PC-9 (cell line): ENCODE data around the gene TBATA. TPM values are rescaled to one million over a fixed set of nuclear protein-coding genes. Genes with fewer than 3 reads are reported as not detected.

Source experiments
- BruUV-seq: library from RNA; stranded (reverse); fragments of 400-500 nt; replicated peaks from 2 replicates; lab custom pipeline; 2021; lab: Mats Ljungman, UMichigan
- CTCF ChIA-PET: fragments of 300-600 bp; sonication (Branson Sonifier 250); formaldehyde crosslinking; loops from one replicate; lab custom pipeline; 2022; ENCODE audit warnings: antibody characterized with exemption; lab: Charles Lee
- POLR2A ChIA-PET: fragments of 300-600 bp; sonication (Branson Sonifier 250); formaldehyde crosslinking; loops from one replicate; lab custom pipeline; 2022; ENCODE audit warnings: antibody characterized with exemption; ENCODE audit not compliant: unreplicated experiment; lab: Charles Lee
- DNase-seq, 2 experiments: peaks; one replicate each; pipeline versions ENCODE4 v3.0.0 to v3.0.0-alpha.2; 2015 to 2022; ENCODE audit warnings: mixed read lengths in 1 of 2
- H2AFZ ChIP-seq: fragments of 200-600 bp; sonication (generic); 2 replicates; pipeline ENCODE4 v1.8.1; 2017; ENCODE audit warnings: antibody characterized with exemption
- H3F3A ChIP-seq: fragments of 200-600 bp; sonication (generic); 2 replicates; pipeline ENCODE4 v1.8.1; 2017; ENCODE audit warnings: antibody characterized with exemption, mild to moderate bottlenecking, low read depth; ENCODE audit not compliant: insufficient read depth
- H3K27ac ChIP-seq: fragments of 200-600 bp; sonication (generic); 2 replicates; pipeline ENCODE4 v1.6.1; 2016; ENCODE audit warnings: mixed run types
- H3K27me3 ChIP-seq: fragments of 200-600 bp; sonication (generic); 2 replicates; pipeline ENCODE4 v1.6.1; 2016; ENCODE audit warnings: low read depth, mixed run types; ENCODE audit not compliant: insufficient read depth
- H3K36me3 ChIP-seq: fragments of 200-600 bp; sonication (generic); 2 replicates; pipeline ENCODE4 v1.6.1; 2016; ENCODE audit warnings: low read depth, mixed run types
- H3K4me1 ChIP-seq: fragments of 200-600 bp; sonication (generic); replicated peaks from 2 replicates; pipeline ENCODE4 v1.6.1; 2016; ENCODE audit warnings: mixed run types; ENCODE audit not compliant: insufficient read depth
- H3K4me2 ChIP-seq: fragments of 200-600 bp; sonication (generic); 2 replicates; pipeline ENCODE4 v1.6.1; 2017; ENCODE audit warnings: mixed run types
- H3K4me3 ChIP-seq: fragments of 200-600 bp; sonication (generic); 2 replicates; pipeline ENCODE4 v1.6.1; 2016; ENCODE audit warnings: mixed run types
- H3K79me2 ChIP-seq: fragments of 200-600 bp; sonication (generic); 2 replicates; pipeline ENCODE4 v1.6.1; 2017; ENCODE audit warnings: low read depth, mixed run types
- H3K9me2 ChIP-seq: fragments of 200-600 bp; sonication (generic); 2 replicates; pipeline ENCODE4 v1.8.1; 2017; ENCODE audit warnings: mild to moderate bottlenecking; ENCODE audit not compliant: insufficient read depth
- H3K9me3 ChIP-seq: fragments of 200-600 bp; sonication (generic); 2 replicates; pipeline ENCODE4 v1.8.1; 2016; ENCODE audit warnings: low read depth; ENCODE audit not compliant: insufficient read depth
- H4K20me1 ChIP-seq: fragments of 200-600 bp; sonication (generic); 2 replicates; pipeline ENCODE4 v1.8.1; 2017; ENCODE audit not compliant: insufficient read depth
- EZH2 ChIP-seq: fragments of 200-600 bp; sonication (generic); IDR thresholded peaks from 2 replicates; pipeline ENCODE4 v1.8.0; 2017; ENCODE audit warnings: antibody characterized with exemption, low read depth
- intact Hi-C: fragments of 100-400 bp; cut with micrococcal nuclease; formaldehyde crosslinking; loops from one replicate; pipeline ENCODE4 v1.10.0; 2022; ENCODE audit not compliant: unreplicated experiment
- total RNA-seq: library from RNA; stranded (reverse); gene quantifications from 2 replicates; pipeline ENCODE4 v1.2.3, GENCODE V29; 2021
- TF ChIP-seq, protein P1 (sequence below): fragments of 200-600 bp; sonication (generic); conservative IDR thresholded peaks from 2 replicates; pipeline ENCODE4 v1.6.1; 2017; ENCODE audit warnings: mixed run types, antibody characterized with exemption, mild to moderate bottlenecking, moderate library complexity

The TBATA gene
- total RNA-seq, 1 experiment from 2014 or later: not detected

DNA sequence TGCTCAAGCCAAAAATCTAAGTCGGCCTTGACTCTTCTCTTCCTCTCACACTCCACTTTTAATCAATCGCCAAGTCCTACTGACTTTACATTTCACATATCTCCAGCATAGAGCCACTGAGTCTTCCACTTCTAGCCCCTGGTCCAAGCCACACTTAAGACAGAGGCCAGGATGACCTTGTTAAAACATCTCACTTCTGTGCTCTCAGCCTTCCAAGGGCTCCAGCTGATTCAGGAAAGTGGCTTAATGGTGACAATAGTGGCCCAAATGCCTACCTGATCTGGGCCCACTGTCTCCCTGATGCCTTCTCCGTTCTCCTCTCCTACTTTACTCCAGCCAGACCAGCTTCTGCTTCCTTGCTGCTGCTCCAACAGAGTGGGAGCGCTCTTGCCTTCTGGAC is 4.4 kb downstream of the TBATA start:
- H3K36me3 ChIP-seq: no peaks in the 10 kb centered on the region
- no peak for DNase-seq
- no peaks in the 10 kb centered on the region for H3K9me2 ChIP-seq
- no peaks in the 10 kb centered on the region for H3K27me3 ChIP-seq
- no peaks in the 10 kb centered on the region for H3K9me3 ChIP-seq
- CTCF ChIA-PET: no interaction called here
- intact Hi-C loops: no loop called here
- H3K4me2 ChIP-seq: no peak overlapping the region
- H3K79me2 ChIP-seq: no peaks in the 10 kb centered on the region
- no peak overlapping the region for H3K27ac ChIP-seq
- peaks cover 10% of the 10 kb centered on the region for H3F3A ChIP-seq
- peaks cover 44% of the 10 kb centered on the region for H3K4me1 ChIP-seq
- no peaks in the 10 kb centered on the region for H4K20me1 ChIP-seq
- no peak overlapping the region for H2AFZ ChIP-seq
- no peak overlapping the region for H3K4me3 ChIP-seq
- POLR2A ChIA-PET: no interaction called here
- TF ChIP-seq EZH2: no peak
- TF ChIP-seq, protein P1, sequence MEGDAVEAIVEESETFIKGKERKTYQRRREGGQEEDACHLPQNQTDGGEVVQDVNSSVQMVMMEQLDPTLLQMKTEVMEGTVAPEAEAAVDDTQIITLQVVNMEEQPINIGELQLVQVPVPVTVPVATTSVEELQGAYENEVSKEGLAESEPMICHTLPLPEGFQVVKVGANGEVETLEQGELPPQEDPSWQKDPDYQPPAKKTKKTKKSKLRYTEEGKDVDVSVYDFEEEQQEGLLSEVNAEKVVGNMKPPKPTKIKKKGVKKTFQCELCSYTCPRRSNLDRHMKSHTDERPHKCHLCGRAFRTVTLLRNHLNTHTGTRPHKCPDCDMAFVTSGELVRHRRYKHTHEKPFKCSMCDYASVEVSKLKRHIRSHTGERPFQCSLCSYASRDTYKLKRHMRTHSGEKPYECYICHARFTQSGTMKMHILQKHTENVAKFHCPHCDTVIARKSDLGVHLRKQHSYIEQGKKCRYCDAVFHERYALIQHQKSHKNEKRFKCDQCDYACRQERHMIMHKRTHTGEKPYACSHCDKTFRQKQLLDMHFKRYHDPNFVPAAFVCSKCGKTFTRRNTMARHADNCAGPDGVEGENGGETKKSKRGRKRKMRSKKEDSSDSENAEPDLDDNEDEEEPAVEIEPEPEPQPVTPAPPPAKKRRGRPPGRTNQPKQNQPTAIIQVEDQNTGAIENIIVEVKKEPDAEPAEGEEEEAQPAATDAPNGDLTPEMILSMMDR: no peak
- BruUV-seq: no TSS peak

DNA sequence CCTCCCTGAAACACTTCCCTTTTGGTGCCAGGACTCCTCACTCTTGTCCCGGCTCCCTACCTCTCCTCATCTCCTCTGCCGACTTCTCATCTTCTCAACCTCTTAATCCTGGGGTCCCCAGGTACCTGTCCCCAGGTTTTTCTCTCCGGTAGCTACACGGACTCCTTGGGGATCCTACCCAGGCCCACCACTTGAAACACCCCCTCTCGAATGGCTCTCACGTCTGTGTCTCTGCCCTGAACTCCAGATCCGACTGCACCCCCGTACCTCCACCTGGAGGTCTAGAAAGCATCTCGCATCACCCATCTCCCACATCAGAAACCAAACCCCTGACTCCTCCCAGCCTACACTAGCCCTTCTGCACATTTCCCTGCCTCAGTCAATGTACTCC is 4.8 kb downstream of the TBATA start:
- intact Hi-C loops: no loop called here
- CTCF ChIA-PET: no interaction called here
- TF ChIP-seq, protein P1: no peak
- no peak for TF ChIP-seq EZH2
- H3K27me3 ChIP-seq: no peaks in the 10 kb centered on the region
- no peak for DNase-seq
- H3K36me3 ChIP-seq: no peaks in the 10 kb centered on the region
- no peak overlapping the region for H2AFZ ChIP-seq
- H3K4me3 ChIP-seq: no peak overlapping the region
- POLR2A ChIA-PET: no interaction called here
- no peaks in the 10 kb centered on the region for H3K79me2 ChIP-seq
- H4K20me1 ChIP-seq: no peaks in the 10 kb centered on the region
- H3K9me2 ChIP-seq: no peaks in the 10 kb centered on the region
- H3K4me2 ChIP-seq: peak overlapping the region; percentile 37; the same call in 1 of the 2 replicates
- peaks cover 10% of the 10 kb centered on the region for H3F3A ChIP-seq
- H3K27ac ChIP-seq: no peak overlapping the region
- no TSS peak for BruUV-seq
- peaks cover 44% of the 10 kb centered on the region for H3K4me1 ChIP-seq
- H3K9me3 ChIP-seq: no peaks in the 10 kb centered on the region

DNA sequence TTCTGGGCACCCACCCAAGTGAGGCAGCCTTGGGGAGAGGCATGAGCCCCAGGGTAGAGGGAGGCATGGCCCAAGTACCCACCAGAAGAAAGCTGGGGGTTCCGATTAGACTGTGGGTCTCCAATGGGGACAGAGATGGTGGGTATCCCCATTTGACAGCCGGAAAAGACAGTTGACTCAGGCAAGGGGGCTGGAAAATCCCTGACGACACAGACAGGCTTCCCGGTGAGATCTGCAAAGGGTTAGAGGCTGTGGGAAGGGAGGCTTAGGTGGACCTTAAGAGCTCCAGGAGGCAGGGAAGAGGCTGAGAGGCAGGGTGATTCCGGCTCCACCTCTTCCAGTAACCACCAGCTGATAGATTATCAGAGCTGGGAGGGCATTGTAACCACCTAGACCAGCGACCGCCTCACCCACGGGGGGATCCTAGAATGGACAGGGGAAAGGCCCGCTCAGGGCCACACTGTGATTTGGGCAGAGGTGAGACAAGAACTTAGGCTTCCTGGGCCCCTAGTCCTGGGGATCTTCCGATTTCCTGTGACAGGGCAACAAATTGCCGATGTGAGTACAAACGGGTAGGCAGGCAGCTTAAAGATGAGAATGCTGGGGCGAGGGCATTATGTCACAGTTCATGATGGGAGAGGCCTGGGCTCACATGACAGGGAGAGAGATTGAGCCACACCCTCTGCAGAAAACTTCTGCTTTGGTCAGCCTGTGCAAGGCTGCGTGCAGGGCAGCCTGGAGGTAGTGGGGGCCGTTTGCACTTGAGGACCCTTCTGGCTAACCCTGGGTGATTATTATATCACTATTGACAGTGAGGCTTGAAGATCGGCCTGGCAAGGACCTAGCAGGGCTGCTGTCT is 5.4 kb downstream of the TBATA start:
- Histone ChIP-seq H3F3A (peaks cover 10% of the 10 kb centered on the region), H2AFZ (no peak overlapping the region), H3K4me1 (peaks cover 39% of the 10 kb centered on the region), H3K79me2 (no peaks in the 10 kb centered on the region), H3K27me3 (no peaks in the 10 kb centered on the region), H3K9me2 (no peaks in the 10 kb centered on the region), H3K4me2 (peak overlapping the region; percentile 37), H3K9me3 (no peaks in the 10 kb centered on the region), H3K4me3 (no peak overlapping the region), H3K36me3 (no peaks in the 10 kb centered on the region), H4K20me1 (no peaks in the 10 kb centered on the region), H3K27ac (no peak overlapping the region)
- TF ChIP-seq EZH2: no peak
- TF ChIP-seq, protein P1: no peak
- no TSS peak for BruUV-seq
- POLR2A ChIA-PET: interaction anchor here (0.6 kb wide), 1 partner anchor 416 kb away, joined by 3 read pairs; no protein-coding TSS in a partner anchor
- intact Hi-C loops: no loop called here
- no peak for DNase-seq
- CTCF ChIA-PET: no interaction called here
